ENCODE results near the gene ASTN2.
"Not testable (repeated sequence)": the region's sequence is repeated elsewhere in the genome, so short reads cannot be mapped to it uniquely, and the experiment has no call there.

Gene ASTN2

GRCh38 chr9:116944714-116945534 is 469.9 kb downstream of the ASTN2 start:
- no peak for DNase-seq

- DNase-seq: no peak
These were observed 470.9 kb downstream of the ASTN2 start for GRCh38 chr9:116943970-116944369.

GRCh38 chr9:116942593-116943061 is 472.2 kb downstream of the ASTN2 start:
- no peak for DNase-seq

- DNase-seq: no peak
These were observed 473.6 kb downstream of the ASTN2 start for GRCh38 chr9:116941266-116941665.

GRCh38 chr9:116940614-116941215 is 474.1 kb downstream of the ASTN2 start:
- no peak for DNase-seq

- DNase-seq: no peak
These were observed 475.2 kb downstream of the ASTN2 start for GRCh38 chr9:116939614-116940013.

- DNase-seq: no peak
These were observed 475.7 kb downstream of the ASTN2 start for GRCh38 chr9:116939161-116939560.

- DNase-seq: no peak
These were observed 477.5 kb downstream of the ASTN2 start for GRCh38 chr9:116937361-116937760.

- DNase-seq: no peak
These were observed 479.5 kb downstream of the ASTN2 start for GRCh38 chr9:116935149-116935897.

GRCh38 chr9:116934131-116934530 is 480.7 kb downstream of the ASTN2 start:
- DNase-seq: no peak

GRCh38 chr9:116933251-116933650 is 481.6 kb downstream of the ASTN2 start:
- DNase-seq: no peak

- DNase-seq: no peak
These were observed 485.2 kb downstream of the ASTN2 start for GRCh38 chr9:116929621-116930020.

GRCh38 chr9:116928884-116929283 is 486.0 kb downstream of the ASTN2 start:
- no peak for DNase-seq

- DNase-seq: no peak
These were observed 486.6 kb downstream of the ASTN2 start for GRCh38 chr9:116928289-116928688.

- no peak for DNase-seq
These were observed 487.1 kb downstream of the ASTN2 start for GRCh38 chr9:116927726-116928125.

GRCh38 chr9:116925121-116925520 is 489.7 kb downstream of the ASTN2 start:
- no peak for DNase-seq

- no peak for DNase-seq
These were observed 490.3 kb downstream of the ASTN2 start for GRCh38 chr9:116924462-116925110.

GRCh38 chr9:116917895-116918508 is 496.9 kb downstream of the ASTN2 start:
- DNase-seq: not testable (repeated sequence)

GRCh38 chr9:116913536-116913935 is 501.3 kb downstream of the ASTN2 start:
- no peak for DNase-seq

GRCh38 chr9:116910201-116910600 is 504.7 kb downstream of the ASTN2 start:
- no peak for DNase-seq

GRCh38 chr9:116907989-116908388 is 506.9 kb downstream of the ASTN2 start:
- no peak for DNase-seq

GRCh38 chr9:116905171-116905588 is 509.7 kb downstream of the ASTN2 start:
- DNase-seq: peak; percentile 45

GRCh38 chr9:116904165-116904564 is 510.7 kb downstream of the ASTN2 start:
- DNase-seq: no peak
